22Rv1 (cell line): ENCODE measurements around the gene NANOS3.
A peak's percentile ranks its signal among the peaks of the same experiment; 100 is the strongest.

Experiments used
- H3K27ac ChIP-seq: fragments of 450-650 bp; 2 replicates; pipeline ENCODE4 v1.5.1; 2017
- ZFX ChIP-seq: fragments of 450-650 bp; IDR thresholded peaks from 2 replicates; pipeline ENCODE4 v1.6.1; 2017; ENCODE audit warnings: antibody characterized with exemption, borderline replicate concordance
- TF ChIP-seq, protein P1 (sequence below): fragments of 450-650 bp; IDR thresholded peaks from 2 replicates; pipeline ENCODE4 v1.5.1; 2017; ENCODE audit warnings: mild to moderate bottlenecking

NANOS3 gene

DNA sequence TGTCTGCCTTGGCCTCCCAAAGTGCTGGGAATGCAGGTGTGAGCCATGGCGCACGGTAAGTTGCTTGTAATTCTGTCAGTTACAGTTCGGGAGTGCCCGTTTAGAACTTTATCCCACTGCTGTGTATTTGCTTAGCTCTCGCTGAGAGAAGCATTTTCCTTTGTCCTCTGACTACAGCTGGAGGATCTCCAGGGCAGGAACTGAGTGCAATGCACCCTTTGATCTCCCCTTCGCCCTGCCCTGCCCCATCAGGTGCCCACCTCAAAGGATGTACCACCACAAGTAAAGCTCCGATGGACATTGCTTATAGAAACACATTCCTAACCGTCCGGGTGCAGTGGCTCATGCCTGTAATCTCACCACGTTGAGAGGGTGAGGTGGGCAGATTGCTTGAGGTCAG lies 22.5 kb downstream of the NANOS3 start:
- H3K27ac ChIP-seq = no peak overlapping the region
- TF ChIP-seq ZFX = no peak
- TF ChIP-seq, protein P1, sequence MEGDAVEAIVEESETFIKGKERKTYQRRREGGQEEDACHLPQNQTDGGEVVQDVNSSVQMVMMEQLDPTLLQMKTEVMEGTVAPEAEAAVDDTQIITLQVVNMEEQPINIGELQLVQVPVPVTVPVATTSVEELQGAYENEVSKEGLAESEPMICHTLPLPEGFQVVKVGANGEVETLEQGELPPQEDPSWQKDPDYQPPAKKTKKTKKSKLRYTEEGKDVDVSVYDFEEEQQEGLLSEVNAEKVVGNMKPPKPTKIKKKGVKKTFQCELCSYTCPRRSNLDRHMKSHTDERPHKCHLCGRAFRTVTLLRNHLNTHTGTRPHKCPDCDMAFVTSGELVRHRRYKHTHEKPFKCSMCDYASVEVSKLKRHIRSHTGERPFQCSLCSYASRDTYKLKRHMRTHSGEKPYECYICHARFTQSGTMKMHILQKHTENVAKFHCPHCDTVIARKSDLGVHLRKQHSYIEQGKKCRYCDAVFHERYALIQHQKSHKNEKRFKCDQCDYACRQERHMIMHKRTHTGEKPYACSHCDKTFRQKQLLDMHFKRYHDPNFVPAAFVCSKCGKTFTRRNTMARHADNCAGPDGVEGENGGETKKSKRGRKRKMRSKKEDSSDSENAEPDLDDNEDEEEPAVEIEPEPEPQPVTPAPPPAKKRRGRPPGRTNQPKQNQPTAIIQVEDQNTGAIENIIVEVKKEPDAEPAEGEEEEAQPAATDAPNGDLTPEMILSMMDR = no peak

DNA sequence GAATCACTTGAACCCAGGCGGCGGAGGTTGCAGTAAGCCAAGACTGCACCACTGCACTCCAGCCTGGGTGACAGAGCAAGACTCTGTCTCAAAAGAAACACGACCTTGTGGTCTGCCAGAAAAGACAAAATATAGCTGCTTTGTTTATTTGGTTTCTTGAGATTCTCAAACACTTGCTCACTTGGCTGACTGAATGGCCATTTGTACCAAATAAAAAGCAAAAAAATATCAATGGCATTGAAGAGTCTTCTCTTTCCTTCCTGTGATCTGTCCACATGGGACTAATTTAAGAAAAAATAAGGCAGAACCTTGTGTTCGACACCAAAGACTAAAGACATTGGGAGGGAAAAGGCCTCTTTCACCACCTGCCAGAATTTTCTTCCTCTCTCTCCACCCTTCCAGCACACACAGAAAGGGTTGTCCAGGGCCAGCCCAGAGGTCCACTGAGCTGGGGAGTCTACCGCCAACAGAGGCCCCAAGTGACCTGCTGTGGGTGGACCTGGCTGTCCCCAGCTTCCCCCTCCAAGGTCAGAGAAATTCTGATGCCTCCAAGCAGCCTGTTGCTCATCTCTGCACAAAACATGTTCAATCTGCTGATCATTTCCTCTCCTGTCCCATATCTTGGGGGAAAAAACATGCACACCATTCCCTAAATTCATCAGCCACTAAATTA lies 23.1 kb downstream of the NANOS3 start:
- TF ChIP-seq, protein P1 = no peak
- TF ChIP-seq ZFX = no peak
- H3K27ac ChIP-seq = no peak overlapping the region

DNA sequence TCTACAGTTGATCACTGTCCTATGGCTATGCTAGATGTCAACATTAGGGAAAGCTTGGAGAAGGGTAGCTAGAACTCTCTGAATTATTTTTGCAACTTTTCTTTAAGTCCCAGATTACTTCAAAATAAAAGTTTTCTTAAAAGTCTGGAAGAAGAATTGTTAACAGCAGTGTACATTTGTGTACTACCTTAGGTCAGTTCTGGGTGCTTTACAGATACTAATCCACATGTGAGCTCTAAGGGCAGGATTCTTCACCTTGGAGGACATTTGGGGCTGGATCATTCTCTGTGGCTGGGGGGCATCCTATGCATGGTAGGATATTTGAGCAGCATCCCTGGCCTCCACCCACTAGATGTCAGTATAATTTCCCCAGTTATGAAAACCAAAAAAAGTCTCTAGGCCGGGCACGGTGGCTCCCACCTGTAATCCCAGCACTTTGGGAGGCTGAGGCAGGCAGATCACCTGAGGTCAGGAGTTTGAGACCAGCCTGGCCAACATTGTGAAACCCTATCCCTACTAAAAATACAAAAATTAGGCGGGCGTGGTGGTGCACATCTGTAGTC lies 26.1 kb downstream of the NANOS3 start:
- no peak for TF ChIP-seq ZFX
- TF ChIP-seq, protein P1 = peak; percentile 64
- no peak overlapping the region for H3K27ac ChIP-seq

DNA sequence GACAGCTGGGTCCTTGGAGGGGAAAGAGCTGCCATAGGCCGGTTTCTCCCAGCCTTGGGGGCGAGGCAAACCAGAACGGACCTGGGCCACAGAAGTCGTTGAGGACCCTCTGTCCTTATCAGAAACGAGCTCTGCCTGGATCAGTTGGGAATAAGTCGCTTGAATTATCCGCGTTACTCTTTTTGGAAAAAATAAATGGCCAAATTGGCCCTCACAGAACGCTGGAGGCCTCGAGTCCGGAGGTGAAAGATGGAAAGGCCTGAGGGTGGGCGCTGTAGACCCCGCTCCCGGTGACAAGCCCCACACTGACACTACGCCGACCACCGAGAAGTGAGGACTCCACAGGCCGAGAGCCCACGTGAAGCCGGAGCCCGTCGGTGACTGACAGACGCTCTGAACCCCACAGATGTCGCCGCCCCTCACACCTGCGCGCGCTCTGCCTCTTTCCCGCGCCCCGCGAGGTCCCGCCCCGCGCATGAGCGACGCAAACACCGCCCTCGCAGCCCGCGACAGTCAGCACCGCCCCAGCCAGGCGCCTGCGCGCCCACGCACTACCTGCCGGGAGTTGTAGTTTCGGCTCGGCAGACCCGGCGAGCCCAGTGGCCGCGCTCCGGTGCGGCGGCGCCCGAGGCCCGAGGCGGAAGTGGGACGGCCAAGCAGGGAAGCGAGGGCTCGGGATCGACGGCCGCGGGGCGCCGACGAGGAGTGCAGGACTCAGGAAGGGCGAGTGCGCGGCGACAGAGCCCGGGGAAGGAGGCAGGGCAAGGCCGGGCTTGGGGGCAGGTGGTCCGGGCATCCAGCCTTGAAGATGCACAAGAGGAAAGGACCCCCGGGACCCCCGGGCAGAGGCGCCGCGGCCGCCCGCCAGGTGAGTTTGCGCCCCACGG lies 28.9 kb downstream of the NANOS3 start, which contains the start of the genes BRME1 and CC2D1A:
Gene BRME1, minus strand, starts transcription at position 484 of the 887 bp plus-strand sequence. CDS start 1,225 bp downstream, outside the sequence.
Gene CC2D1A, plus strand, starts transcription at position 568 of the 887 bp plus-strand sequence. Its CDS starts 241 bp downstream, at position 809.
- H3K27ac ChIP-seq = peak within 1 kb of the TSS; percentile 64
- no peak for TF ChIP-seq ZFX
- TF ChIP-seq, protein P1 = no peak

DNA sequence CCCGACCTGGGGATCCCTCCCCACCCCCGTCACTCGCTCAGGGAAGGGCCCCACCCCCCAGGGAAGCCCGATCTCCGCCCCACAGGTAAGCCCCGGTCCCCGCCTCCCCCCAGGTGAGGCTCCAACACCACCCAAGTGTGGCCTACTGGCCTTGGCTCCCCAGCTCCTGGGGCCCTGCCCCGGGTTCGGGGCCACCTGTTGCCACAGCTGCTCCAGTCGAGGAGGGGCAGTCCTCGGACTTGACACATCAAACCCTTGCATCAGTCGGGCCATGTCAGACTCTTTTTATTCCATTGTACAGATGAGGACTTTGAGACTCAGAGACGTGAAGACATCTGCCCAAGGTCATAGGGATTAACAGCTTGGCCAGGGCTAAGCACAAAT lies 29.6 kb downstream of the NANOS3 start:
- no peak for TF ChIP-seq ZFX
- TF ChIP-seq, protein P1 = no peak
- H3K27ac ChIP-seq = peak overlapping the region; percentile 64

DNA sequence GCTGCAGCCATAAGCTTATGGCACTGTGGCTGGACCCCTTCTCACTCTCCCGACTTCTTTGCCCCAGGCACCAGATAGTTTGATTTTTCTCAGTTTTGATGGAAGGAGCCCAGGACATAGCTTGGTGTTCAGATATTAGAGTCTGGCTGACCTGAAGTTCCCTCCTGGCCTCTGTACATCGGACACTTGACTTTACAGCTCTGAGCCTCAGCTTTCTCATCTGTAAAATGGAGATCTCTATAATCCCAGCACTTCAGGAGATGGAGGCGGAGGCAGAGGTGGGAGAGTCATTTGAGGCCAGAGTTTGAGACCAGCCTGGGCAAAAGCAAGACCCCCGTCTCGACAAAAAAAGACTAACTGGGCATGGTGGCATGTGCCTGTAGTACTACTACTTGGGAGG lies 30.0 kb downstream of the NANOS3 start:
- H3K27ac ChIP-seq = peak overlapping the region; percentile 64
- no peak for TF ChIP-seq ZFX
- TF ChIP-seq, protein P1 = no peak
